Measurements from ENCODE around the gene DBF4B.
"Not testable (repeated sequence)": the region's sequence is repeated elsewhere in the genome, so short reads cannot be mapped to it uniquely, and the experiment has no call there.

DBF4B gene, protein sequence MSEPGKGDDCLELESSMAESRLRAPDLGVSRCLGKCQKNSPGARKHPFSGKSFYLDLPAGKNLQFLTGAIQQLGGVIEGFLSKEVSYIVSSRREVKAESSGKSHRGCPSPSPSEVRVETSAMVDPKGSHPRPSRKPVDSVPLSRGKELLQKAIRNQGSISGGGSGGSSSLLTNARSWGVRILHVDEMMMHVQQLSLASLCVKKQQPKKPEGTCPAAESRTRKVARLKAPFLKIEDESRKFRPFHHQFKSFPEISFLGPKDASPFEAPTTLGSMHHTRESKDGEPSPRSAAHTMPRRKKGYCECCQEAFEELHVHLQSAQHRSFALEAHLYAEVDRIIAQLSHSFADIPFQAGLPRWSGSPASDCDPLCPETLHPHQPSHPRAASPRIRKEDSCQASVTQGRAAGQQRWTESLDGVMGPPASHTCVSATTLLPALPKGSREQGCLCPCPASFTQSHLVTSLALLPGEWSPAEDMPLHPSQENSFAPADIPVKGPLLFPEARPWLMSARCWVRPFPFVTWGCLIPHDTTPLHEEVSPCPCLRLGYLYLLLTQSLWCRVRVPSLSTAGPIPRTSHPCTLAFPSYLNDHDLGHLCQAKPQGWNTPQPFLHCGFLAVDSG

GRCh38 chr17:44708401-44709263 lies at the start of gene DBF4B:
Gene DBF4B (plus strand): TSS chr17:44708665. CDS start chr17:44708821, 156 bp downstream.
- DNase-seq, result peak; percentile 72 to 73

GRCh38 chr17:44661835-44662234 lies 46.6 kb upstream of the DBF4B start:
- DNase-seq, result no peak

GRCh38 chr17:44663095-44663494 lies 45.4 kb upstream of the DBF4B start:
- DNase-seq, result no peak

GRCh38 chr17:44664867-44665266 lies 43.6 kb upstream of the DBF4B start:
- DNase-seq, result no peak

DNA sequence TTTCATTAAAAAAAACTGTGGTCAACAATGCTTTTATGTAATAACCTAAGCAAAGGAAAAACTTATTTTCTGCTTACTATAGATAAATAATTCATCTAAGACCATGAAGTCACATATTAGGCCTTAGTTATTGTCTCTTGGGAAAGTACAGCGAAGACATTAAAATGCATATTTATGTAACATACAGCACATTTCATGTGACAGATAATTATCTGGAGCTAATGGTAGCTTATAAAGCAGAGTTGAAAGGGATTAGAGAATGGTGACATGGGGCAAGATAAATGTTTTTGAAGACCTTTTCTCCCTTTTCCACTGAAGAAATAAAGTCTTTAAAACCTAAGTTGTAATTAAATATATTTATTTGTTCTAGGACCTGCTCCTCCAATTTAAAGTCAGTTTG lies 42.5 kb upstream of the DBF4B start:
- no peak for DNase-seq

GRCh38 chr17:44672479-44673093 lies 35.9 kb upstream of the DBF4B start:
- no peak for DNase-seq

DNA sequence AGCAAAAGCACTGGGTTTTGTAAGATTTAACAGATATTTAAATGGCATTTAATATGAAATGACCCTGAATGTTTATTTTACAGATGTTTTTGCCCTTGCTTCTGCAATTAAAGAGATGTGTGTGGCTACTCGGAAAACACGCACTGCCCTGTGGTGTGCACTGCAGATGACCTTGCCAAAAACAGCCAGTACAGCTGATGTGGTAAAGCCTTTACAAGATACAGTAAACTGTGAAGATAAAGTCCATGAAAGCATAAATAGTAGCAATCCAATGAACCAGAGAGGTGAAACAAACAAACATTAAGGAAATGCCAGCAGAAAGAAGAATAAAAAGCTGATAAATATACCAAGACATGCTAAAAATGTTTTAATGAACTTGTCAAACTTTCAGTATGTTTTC lies 34.6 kb upstream of the DBF4B start:
- no peak for DNase-seq

DNA sequence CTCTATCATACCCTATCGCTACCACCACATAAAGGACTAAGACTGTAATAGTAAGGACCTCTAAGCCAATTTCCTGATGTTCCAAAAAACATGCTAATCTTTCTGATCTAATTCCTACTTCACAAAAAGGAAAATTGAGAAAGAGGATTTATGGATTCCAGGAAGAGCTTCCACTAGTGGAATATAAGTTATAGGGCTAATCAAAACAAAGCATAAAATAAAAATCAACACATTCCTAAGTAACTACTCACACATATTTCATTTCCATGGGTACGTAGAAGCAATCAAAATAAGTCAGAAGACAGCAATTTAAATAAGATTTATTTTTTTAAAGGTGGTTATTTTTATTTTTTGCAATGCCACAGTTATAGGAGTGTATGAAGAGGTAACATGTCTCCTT lies 31.3 kb upstream of the DBF4B start:
- no peak for DNase-seq

GRCh38 chr17:44683303-44683702 lies 25.2 kb upstream of the DBF4B start:
- not testable (repeated sequence) for DNase-seq

DNA sequence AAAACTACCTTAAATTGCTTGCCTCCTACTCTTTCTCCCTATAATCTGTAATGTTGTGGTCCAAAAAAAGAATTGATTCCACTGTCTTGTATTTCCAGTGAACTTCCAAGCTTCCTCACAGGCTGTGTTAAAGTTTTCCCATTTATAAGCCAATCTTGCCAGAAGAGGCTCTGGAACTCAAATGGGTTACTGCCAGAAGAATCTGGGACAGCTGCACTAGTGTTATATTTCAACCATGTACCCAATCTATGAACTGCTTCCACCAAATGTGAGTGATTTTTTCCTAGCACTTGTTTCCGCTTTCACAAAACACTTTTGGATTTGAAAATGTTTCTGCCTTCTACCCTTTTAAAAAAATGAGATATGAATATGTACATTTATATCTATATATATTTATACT lies 20.7 kb upstream of the DBF4B start:
- DNase-seq, result no peak

DNA sequence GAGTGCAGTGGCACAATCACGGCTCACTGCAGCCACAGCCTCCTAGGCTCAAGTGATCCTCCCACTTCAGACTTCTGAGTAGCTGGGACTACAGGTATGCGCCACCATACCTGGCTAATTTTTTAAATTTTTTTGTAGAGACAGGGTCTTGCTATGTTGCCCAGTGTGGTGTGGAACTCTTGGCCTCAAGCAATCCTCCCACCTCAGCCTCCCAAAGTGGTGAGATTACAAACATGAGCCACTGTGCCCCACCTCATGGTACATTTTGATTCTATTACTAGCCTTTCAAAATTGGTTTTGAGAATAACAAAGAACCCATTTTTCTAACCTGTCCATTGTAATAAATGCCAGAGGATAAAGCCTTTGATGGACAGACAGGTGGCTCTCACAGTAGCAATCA lies 20.3 kb upstream of the DBF4B start:
- no peak for DNase-seq

GRCh38 chr17:44688675-44689476 lies 19.6 kb upstream of the DBF4B start:
- DNase-seq, result no peak

- DNase-seq, result peak; percentile 76 to 82
Measured at GRCh38 chr17:44689477-44690217, 18.8 kb upstream of the DBF4B start, which contains the start of gene CCDC43. Gene CCDC43 (minus strand): TSS chr17:44689776. CDS start chr17:44689753, 23 bp downstream.

GRCh38 chr17:44690746-44691306 lies 17.6 kb upstream of the DBF4B start:
- DNase-seq, result not testable (repeated sequence)

GRCh38 chr17:44693609-44694008 lies 14.9 kb upstream of the DBF4B start:
- DNase-seq, result no peak

DNA sequence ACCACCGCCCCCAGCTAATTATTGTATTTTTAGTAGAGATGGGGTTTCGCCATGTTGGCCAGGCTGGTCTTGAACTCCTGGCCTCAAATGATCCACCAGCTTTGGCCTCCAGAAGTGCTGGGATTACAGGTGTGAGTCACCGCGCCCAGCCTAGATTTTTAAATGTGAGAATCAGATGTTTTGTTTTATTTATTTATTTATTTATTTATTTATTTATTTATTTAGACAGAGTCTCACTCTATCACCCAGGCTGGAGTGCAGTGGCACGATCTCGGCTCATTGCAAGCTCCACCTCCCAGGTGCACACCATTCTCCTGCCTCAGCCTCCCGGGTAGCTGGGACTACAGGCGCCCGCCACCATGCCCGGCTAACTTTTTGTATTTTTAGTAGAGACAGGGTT lies 8.2 kb upstream of the DBF4B start:
- DNase-seq, result not testable (repeated sequence)

GRCh38 chr17:44707755-44708400 lies 587 bp upstream of the DBF4B start:
- DNase-seq, result no peak

- no peak for DNase-seq
Measured at GRCh38 chr17:44719444-44719843, 11.0 kb downstream of the DBF4B start.

DNA sequence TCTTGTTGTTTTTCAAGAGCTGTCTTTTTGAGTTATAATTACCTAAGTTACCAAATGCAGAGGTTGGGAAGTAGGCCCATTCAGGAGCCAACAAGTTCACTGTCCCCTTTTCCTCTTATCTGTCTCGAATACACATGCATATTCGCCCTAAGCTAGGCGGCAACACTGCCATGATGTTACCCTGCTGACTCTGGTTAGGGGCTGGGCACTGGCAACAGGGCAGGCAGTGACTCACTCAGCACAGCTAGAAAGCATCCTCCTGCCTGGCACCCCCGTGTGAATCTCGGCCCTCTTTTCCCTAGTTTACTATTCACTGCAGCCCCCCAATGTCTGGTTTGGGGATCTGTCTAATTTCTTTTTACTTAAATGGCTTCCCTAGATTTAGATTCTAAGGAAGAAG lies 13.8 kb downstream of the DBF4B start:
- no peak for DNase-seq

DNA sequence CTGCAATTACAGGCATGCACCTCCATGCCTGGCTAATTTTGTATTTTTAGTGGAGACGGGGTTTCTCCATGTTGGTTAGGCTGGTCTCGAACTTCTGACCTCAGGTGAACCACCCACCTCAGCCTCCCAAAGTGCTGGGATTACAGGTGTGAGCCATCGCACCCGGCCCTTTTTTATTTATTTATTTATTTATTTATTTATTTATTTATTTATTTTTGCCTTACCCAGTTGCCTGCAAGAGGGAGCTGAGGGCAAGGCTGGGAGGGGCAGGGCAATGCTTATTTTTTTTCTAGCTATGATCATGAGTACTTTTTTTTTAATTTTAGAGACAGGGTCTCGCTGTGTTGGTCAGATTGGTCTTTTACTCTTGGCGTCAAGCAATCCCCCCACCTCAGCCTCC lies 17.7 kb downstream of the DBF4B start:
- not testable (repeated sequence) for DNase-seq
